Measurements from ENCODE around the gene KCTD4. TPM values are rescaled to one million over a fixed set of nuclear protein-coding genes. Genes with fewer than 3 reads are reported as not detected.

Gene KCTD4
- total RNA-seq, 1 donor from 2014 or later, result 0.64 TPM

DNA sequence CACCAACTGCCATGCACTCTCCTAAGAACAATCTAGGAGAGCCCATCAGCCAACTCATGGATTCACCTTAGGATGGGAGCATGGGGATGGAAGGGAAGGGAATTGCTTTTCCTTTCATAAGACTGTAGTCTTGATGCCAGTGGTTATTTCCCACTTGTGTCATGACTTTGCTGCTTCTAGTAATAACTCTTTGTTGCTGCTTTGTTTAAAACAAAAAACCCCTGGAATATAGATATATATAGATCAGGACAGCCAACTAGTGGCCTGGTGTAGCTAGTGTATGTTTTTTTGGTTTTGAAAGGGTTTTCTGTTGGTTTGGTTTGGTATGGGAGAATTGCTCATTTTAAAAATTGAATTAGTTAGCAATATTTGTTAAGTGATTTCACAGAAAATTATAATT, 39.3 kb upstream of the KCTD4 start:
- FAIRE-seq, result no peak
- no peaks in the 10 kb centered on the region for H3K9me3 ChIP-seq (ENCODE audit: insufficient read depth, low read depth, low read length)
- no peaks in the 10 kb centered on the region for H3K27me3 ChIP-seq (ENCODE audit: insufficient read depth, low read length)
- no peak overlapping the region for H3K9ac ChIP-seq (ENCODE audit: low read length)
- Mint-ChIP-seq H3K4me3 (ENCODE audit: unreplicated experiment) (no peak overlapping the region), H3K27ac (ENCODE audit: unreplicated experiment) (no peak overlapping the region), H3K27me3 (ENCODE audit: low read depth, unreplicated experiment) (no peaks in the 10 kb centered on the region), H3K4me1 (ENCODE audit: low read depth, unreplicated experiment) (peaks cover 42% of the 10 kb centered on the region), H3K9me3 (ENCODE audit: unreplicated experiment) (no peaks in the 10 kb centered on the region), H3K36me3 (ENCODE audit: low read depth, unreplicated experiment) (peaks cover 3% of the 10 kb centered on the region)
- no peak overlapping the region for H3K4me2 ChIP-seq (ENCODE audit: low read length)
- no peak overlapping the region for H2AFZ ChIP-seq (ENCODE audit: low read depth, low read length)
- TF ChIP-seq, protein P1, sequence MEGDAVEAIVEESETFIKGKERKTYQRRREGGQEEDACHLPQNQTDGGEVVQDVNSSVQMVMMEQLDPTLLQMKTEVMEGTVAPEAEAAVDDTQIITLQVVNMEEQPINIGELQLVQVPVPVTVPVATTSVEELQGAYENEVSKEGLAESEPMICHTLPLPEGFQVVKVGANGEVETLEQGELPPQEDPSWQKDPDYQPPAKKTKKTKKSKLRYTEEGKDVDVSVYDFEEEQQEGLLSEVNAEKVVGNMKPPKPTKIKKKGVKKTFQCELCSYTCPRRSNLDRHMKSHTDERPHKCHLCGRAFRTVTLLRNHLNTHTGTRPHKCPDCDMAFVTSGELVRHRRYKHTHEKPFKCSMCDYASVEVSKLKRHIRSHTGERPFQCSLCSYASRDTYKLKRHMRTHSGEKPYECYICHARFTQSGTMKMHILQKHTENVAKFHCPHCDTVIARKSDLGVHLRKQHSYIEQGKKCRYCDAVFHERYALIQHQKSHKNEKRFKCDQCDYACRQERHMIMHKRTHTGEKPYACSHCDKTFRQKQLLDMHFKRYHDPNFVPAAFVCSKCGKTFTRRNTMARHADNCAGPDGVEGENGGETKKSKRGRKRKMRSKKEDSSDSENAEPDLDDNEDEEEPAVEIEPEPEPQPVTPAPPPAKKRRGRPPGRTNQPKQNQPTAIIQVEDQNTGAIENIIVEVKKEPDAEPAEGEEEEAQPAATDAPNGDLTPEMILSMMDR (IDR thresholded peaks at IDR 0.05; ENCODE audit: insufficient read depth, low read depth, low read length), result no peak
- no peak for TF ChIP-seq EZH2 (IDR thresholded peaks at IDR 0.05; ENCODE audit: insufficient read depth, low read length)
- no peaks in the 10 kb centered on the region for H3K36me3 ChIP-seq (ENCODE audit: insufficient read depth, low read length)
- H3K4me1 ChIP-seq (ENCODE audit: insufficient read depth, low read length), result peaks cover 35% of the 10 kb centered on the region
- H3K79me2 ChIP-seq (ENCODE audit: insufficient read depth, low read length), result peaks cover 36% of the 10 kb centered on the region
- no peak overlapping the region for H3K27ac ChIP-seq (ENCODE audit: low read depth, low read length)
- no peak for DNase-seq (ENCODE audit: low read depth)
- no peak overlapping the region for H3K4me3 ChIP-seq (ENCODE audit: insufficient read depth, low read depth, low read length)
- H4K20me1 ChIP-seq (ENCODE audit: insufficient read depth, low read length), result no peaks in the 10 kb centered on the region

DNA sequence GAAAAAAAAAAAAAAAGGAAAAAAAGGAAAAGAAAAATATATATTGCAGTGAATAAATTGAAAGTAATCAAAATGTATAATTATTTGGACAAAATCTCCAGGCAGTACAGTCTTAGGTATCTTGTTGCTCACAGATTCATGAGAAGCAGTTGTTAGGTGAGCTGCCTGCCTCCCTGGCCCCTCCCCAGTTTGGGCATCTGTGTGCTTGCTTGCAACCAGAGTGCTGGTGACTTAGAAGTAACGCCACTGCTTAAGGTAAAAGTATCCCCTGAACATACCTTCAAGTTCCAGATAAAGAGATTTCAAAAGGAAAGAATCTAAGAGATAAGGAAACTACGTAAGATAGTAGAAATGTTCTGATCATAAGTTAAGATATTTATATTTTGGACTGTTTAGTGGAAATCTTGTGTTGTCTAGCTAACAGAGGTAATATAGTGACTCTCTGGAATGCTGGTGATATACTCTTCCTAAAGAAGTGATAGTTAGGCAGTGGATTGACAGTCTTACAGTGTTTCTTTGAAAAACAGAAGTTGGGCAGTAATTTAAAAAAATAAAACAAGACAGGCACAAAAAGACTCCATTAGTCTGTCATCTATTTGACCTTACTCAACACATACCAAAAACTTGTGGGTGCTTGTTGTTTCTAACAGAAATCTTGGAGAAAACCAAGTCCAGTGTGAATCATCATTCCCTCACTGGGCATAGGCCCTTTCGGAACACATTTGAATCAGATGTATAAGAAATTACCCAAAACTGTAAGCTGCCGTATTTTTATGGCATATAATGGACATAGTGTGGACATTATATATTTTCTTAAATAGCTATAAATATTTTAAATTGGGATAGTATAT, 38.3 kb upstream of the KCTD4 start:
- Mint-ChIP-seq H3K4me3 (ENCODE audit: unreplicated experiment) (no peak overlapping the region), H3K36me3 (ENCODE audit: low read depth, unreplicated experiment) (peaks cover 3% of the 10 kb centered on the region), H3K27ac (ENCODE audit: unreplicated experiment) (peak overlapping the region; percentile 77), H3K4me1 (ENCODE audit: low read depth, unreplicated experiment) (peaks cover 42% of the 10 kb centered on the region), H3K27me3 (ENCODE audit: low read depth, unreplicated experiment) (no peaks in the 10 kb centered on the region), H3K9me3 (ENCODE audit: unreplicated experiment) (no peaks in the 10 kb centered on the region)
- DNase-seq (ENCODE audit: low read depth) (peak; percentile 70), FAIRE-seq (peak; percentile 5)
- Histone ChIP-seq H3K27me3 (ENCODE audit: insufficient read depth, low read length) (no peaks in the 10 kb centered on the region), H3K27ac (ENCODE audit: low read depth, low read length) (no peak overlapping the region), H3K4me3 (ENCODE audit: insufficient read depth, low read depth, low read length) (no peak overlapping the region), H3K4me1 (ENCODE audit: insufficient read depth, low read length) (peaks cover 35% of the 10 kb centered on the region), H3K79me2 (ENCODE audit: insufficient read depth, low read length) (peaks cover 33% of the 10 kb centered on the region), H3K9ac (ENCODE audit: low read length) (no peak overlapping the region), H3K4me2 (ENCODE audit: low read length) (no peak overlapping the region), H2AFZ (ENCODE audit: low read depth, low read length) (no peak overlapping the region), H3K36me3 (ENCODE audit: insufficient read depth, low read length) (no peaks in the 10 kb centered on the region), H4K20me1 (ENCODE audit: insufficient read depth, low read length) (no peaks in the 10 kb centered on the region), H3K9me3 (ENCODE audit: insufficient read depth, low read depth, low read length) (no peaks in the 10 kb centered on the region)
- TF ChIP-seq, protein P1 (IDR thresholded peaks at IDR 0.05; ENCODE audit: insufficient read depth, low read depth, low read length), result no peak
- no peak for TF ChIP-seq EZH2 (IDR thresholded peaks at IDR 0.05; ENCODE audit: insufficient read depth, low read length)

DNA sequence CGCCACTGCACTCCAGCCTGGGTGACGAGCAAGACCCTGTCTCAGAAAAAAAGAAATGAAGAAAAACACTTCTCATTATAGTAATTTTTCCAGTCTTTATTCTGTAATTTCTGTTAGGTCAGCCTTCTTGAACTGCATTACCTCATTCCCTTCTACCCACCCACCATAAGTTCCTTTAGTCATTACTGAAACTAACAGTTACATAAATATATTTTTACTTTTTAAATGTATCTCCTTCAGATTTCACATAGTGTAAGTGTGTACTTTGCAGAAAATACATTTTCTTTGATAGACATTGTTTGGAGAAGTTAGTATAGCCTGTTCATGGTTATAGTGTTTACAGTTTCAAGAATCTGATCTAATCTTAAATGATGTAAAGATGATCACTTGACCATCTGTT, 31.7 kb upstream of the KCTD4 start:
- Histone ChIP-seq H2AFZ (ENCODE audit: low read depth, low read length) (no peak overlapping the region), H3K36me3 (ENCODE audit: insufficient read depth, low read length) (no peaks in the 10 kb centered on the region), H3K9me3 (ENCODE audit: insufficient read depth, low read depth, low read length) (no peaks in the 10 kb centered on the region), H4K20me1 (ENCODE audit: insufficient read depth, low read length) (no peaks in the 10 kb centered on the region), H3K4me2 (ENCODE audit: low read length) (no peak overlapping the region), H3K4me1 (ENCODE audit: insufficient read depth, low read length) (peaks cover 23% of the 10 kb centered on the region), H3K27ac (ENCODE audit: low read depth, low read length) (no peak overlapping the region), H3K9ac (ENCODE audit: low read length) (no peak overlapping the region), H3K27me3 (ENCODE audit: insufficient read depth, low read length) (no peaks in the 10 kb centered on the region), H3K79me2 (ENCODE audit: insufficient read depth, low read length) (peaks cover 29% of the 10 kb centered on the region), H3K4me3 (ENCODE audit: insufficient read depth, low read depth, low read length) (no peak overlapping the region)
- FAIRE-seq (no peak), DNase-seq (ENCODE audit: low read depth) (no peak)
- TF ChIP-seq EZH2 (IDR thresholded peaks at IDR 0.05; ENCODE audit: insufficient read depth, low read length), result no peak
- TF ChIP-seq, protein P1 (IDR thresholded peaks at IDR 0.05; ENCODE audit: insufficient read depth, low read depth, low read length), result no peak
- Mint-ChIP-seq H3K27ac (ENCODE audit: unreplicated experiment) (no peak overlapping the region), H3K36me3 (ENCODE audit: low read depth, unreplicated experiment) (peaks cover 5% of the 10 kb centered on the region), H3K27me3 (ENCODE audit: low read depth, unreplicated experiment) (no peaks in the 10 kb centered on the region), H3K4me3 (ENCODE audit: unreplicated experiment) (no peak overlapping the region), H3K4me1 (ENCODE audit: low read depth, unreplicated experiment) (peaks cover 18% of the 10 kb centered on the region), H3K9me3 (ENCODE audit: unreplicated experiment) (no peaks in the 10 kb centered on the region)
